SK-N-SH (cell line): ENCODE measurements around the gene FOXO4. TPM values are rescaled to one million over a fixed set of nuclear protein-coding genes. Genes with fewer than 3 reads are reported as not detected.

Source experiments
- CTCF ChIA-PET: fragments of 300-600, 350-600 bp; formaldehyde crosslinking; extraction: SDS; loops from one replicate; lab custom pipeline; 2021; lab: Yijun Ruan, JAX
- POLR2A ChIA-PET: fragments of 350-600 bp; sonication (Branson Sonifier 250); formaldehyde crosslinking; extraction: SDS; loops from one replicate; lab custom pipeline; 2020; ENCODE audit warnings: antibody characterized with exemption, inconsistent platforms; lab: Yijun Ruan, JAX
- DNase-seq: peaks from one replicate; pipeline ENCODE4 v3.0.0; 2012
- H2AFZ ChIP-seq: fragments of 200-600 bp; sonication (generic); 2 replicates; pipeline ENCODE4 v1.8.1; 2016; ENCODE audit warnings: antibody characterized with exemption, mild to moderate bottlenecking, low read depth
- H3F3A ChIP-seq: fragments of 200-600 bp; sonication (generic); replicated peaks from 2 replicates; pipeline ENCODE3; 2016; ENCODE audit warnings: antibody characterized with exemption, mild to moderate bottlenecking; ENCODE audit not compliant: insufficient read depth
- H3K27ac ChIP-seq, 2 experiments: fragments of 200-500 bp in 1 of 2; fragments of 200-600 bp in 1 of 2; sonication (Bioruptor generic) in 1 of 2; sonication (generic), shearing (Covaris generic) in 1 of 2; 2 replicates each; pipeline versions ENCODE4 v1.5.1 to v1.6.1; 2014 to 2016; ENCODE audit warnings: low read depth in 2 of 2, inconsistent platforms in 1 of 2, low read length in 1 of 2, mild to moderate bottlenecking in 1 of 2, mixed read lengths in 1 of 2
- H3K27me3 ChIP-seq: fragments of 200-600 bp; sonication (generic), shearing (Covaris generic); 2 replicates; pipeline ENCODE4 v1.6.1; 2016; ENCODE audit warnings: mixed run types; ENCODE audit not compliant: insufficient read depth
- H3K36me3 ChIP-seq, 2 experiments: fragments of 200-500 bp in 1 of 2; fragments of 200-600 bp in 1 of 2; sonication (Bioruptor generic) in 1 of 2; sonication (generic) in 1 of 2; replicated peaks in 1 of 2; 2 replicates each; pipeline versions ENCODE3 to v1.5.1; 2014 to 2016; ENCODE audit warnings: low read length in 1 of 2, mild to moderate bottlenecking in 1 of 2; ENCODE audit not compliant: insufficient read depth in 2 of 2, control insufficient read depth in 1 of 2
- H3K4me1 ChIP-seq, 2 experiments: fragments of 200-500 bp in 1 of 2; fragments of 200-600 bp in 1 of 2; sonication (Bioruptor generic) in 1 of 2; sonication (generic), shearing (Covaris generic) in 1 of 2; 2 replicates each; pipeline versions ENCODE4 v1.5.1 to v1.6.1; 2014 to 2016; ENCODE audit warnings: low read depth in 1 of 2, low read length in 1 of 2, mixed run types in 1 of 2; ENCODE audit not compliant: insufficient read depth in 2 of 2, control insufficient read depth in 1 of 2
- H3K4me2 ChIP-seq: fragments of 200-600 bp; sonication (generic), shearing (Covaris generic); 2 replicates; pipeline ENCODE4 v1.6.1; 2017; ENCODE audit warnings: mixed run types
- H3K4me3 ChIP-seq, 2 experiments: fragments of 200-500 bp in 1 of 2; fragments of 200-600 bp in 1 of 2; sonication (Bioruptor generic) in 1 of 2; sonication (generic), shearing (Covaris generic) in 1 of 2; 2 replicates each; pipeline versions ENCODE4 v1.5.1 to v1.8.1; 2014 to 2016; ENCODE audit warnings: low read depth in 2 of 2, inconsistent platforms in 1 of 2, low read length in 1 of 2, mild to moderate bottlenecking in 1 of 2, mixed read lengths in 1 of 2, moderate library complexity in 1 of 2
- H3K79me2 ChIP-seq: fragments of 200-600 bp; sonication (generic); 2 replicates; pipeline ENCODE4 v1.8.1; 2017; ENCODE audit warnings: mild to moderate bottlenecking; ENCODE audit not compliant: insufficient read depth
- H3K9ac ChIP-seq: fragments of 200-600 bp; sonication (generic); 2 replicates; pipeline ENCODE4 v1.6.1; 2017; ENCODE audit warnings: mixed run types
- H3K9me2 ChIP-seq: fragments of 200-600 bp; sonication (generic); 2 replicates; pipeline ENCODE4 v1.6.1; 2017; ENCODE audit warnings: mixed run types
- H3K9me3 ChIP-seq: fragments of 200-600 bp; sonication (generic); 2 replicates; pipeline ENCODE4 v1.6.1; 2017; ENCODE audit warnings: mixed run types, mild to moderate bottlenecking, moderate library complexity
- H4K20me1 ChIP-seq: fragments of 200-600 bp; sonication (generic); 2 replicates; pipeline ENCODE4 v1.6.1; 2017; ENCODE audit warnings: mild to moderate bottlenecking, mixed run types; ENCODE audit not compliant: insufficient read depth
- ELF1 ChIP-seq: IDR thresholded peaks from 2 replicates; pipeline ENCODE4 v1.4.0; 2012
- EZH2phosphoT487 ChIP-seq: fragments of 200-600 bp; sonication (generic); IDR thresholded peaks from 2 replicates; pipeline ENCODE4 v1.6.1; 2017; ENCODE audit warnings: low read depth, mixed run types, mild to moderate bottlenecking, antibody characterized with exemption, moderate library complexity, borderline replicate concordance
- FOSL2 ChIP-seq: IDR thresholded peaks from 2 replicates; pipeline ENCODE4 v1.4.0; 2012; ENCODE audit warnings: low read depth, mild to moderate bottlenecking, moderate library complexity, borderline replicate concordance
- FOXJ3 ChIP-seq: sonication (generic); formaldehyde crosslinking; IDR thresholded peaks from 2 replicates; pipeline ENCODE4 v1.5.1; 2020; ENCODE audit warnings: mild to moderate bottlenecking, missing genetic modification reagents
- FOXM1 ChIP-seq: IDR thresholded peaks from 2 replicates; pipeline ENCODE4 v1.4.0; 2012; ENCODE audit warnings: low read depth, mild to moderate bottlenecking
- JUND ChIP-seq: IDR thresholded peaks from 2 replicates; pipeline ENCODE4 v1.4.0; 2012
- MEF2A ChIP-seq: IDR thresholded peaks from 2 replicates; pipeline ENCODE4 v1.4.0; 2012; ENCODE audit warnings: low read depth, borderline replicate concordance
- NRF1 ChIP-seq: IDR thresholded peaks from 2 replicates; pipeline ENCODE4 v1.6.1; 2012; ENCODE audit warnings: low read depth, mild to moderate bottlenecking, low read length
- TAF1 ChIP-seq: IDR thresholded peaks from 2 replicates; pipeline ENCODE4 v1.6.1; 2012; ENCODE audit warnings: low read depth, mild to moderate bottlenecking, low read length, moderate library complexity, borderline replicate concordance
- YY1 ChIP-seq: IDR thresholded peaks from 2 replicates; pipeline ENCODE4 v1.4.0; 2012; ENCODE audit warnings: low read depth, mild to moderate bottlenecking
- WGBS: methylation state at CpG from one replicate; pipeline ENCODE4 v1.1.6; 2017; ENCODE audit warnings: low lambda C conversion rate; 5-methylcytosine and 5-hydroxymethylcytosine counted together
- polyA plus RNA-seq, 3 experiments: library from polyadenylated mRNA; depleted of rRNA; stranded (reverse); fragments of >200 nt; gene quantifications; 2 replicates each; pipeline ENCODE4 v1.2.3, GENCODE V29; 2012
- TF ChIP-seq, protein P1 (sequence below): fragments of 150-350 bp; IDR thresholded peaks from 2 replicates; pipeline ENCODE4 v1.6.1; 2016; ENCODE audit warnings: mild to moderate bottlenecking, low read depth, low read length
- TF ChIP-seq, protein P2 (sequence below): fragments of 150-350 bp; IDR thresholded peaks from 2 replicates; pipeline ENCODE4 v1.6.1; 2017; ENCODE audit warnings: antibody characterized with exemption, low read length, low read depth, borderline replicate concordance
- TF ChIP-seq, protein P3 (sequence below): IDR thresholded peaks from 2 replicates; pipeline ENCODE4 v1.4.0; 2012; ENCODE audit warnings: low read depth, borderline replicate concordance
- TF ChIP-seq, protein P4 (sequence below): fragments of 200-600 bp; sonication (generic); IDR thresholded peaks from 2 replicates; pipeline ENCODE4 v1.6.1; 2017; ENCODE audit warnings: antibody characterized with exemption, mild to moderate bottlenecking, moderate library complexity
- TF ChIP-seq, protein P5 (sequence below): IDR thresholded peaks from 2 replicates; pipeline ENCODE4 v1.4.0; 2012; ENCODE audit warnings: low read depth, borderline replicate concordance

Gene FOXO4
- polyA plus RNA-seq, 1 of the 3 experiments (the other 2 are of a cell fraction), result 1.9 TPM

DNA sequence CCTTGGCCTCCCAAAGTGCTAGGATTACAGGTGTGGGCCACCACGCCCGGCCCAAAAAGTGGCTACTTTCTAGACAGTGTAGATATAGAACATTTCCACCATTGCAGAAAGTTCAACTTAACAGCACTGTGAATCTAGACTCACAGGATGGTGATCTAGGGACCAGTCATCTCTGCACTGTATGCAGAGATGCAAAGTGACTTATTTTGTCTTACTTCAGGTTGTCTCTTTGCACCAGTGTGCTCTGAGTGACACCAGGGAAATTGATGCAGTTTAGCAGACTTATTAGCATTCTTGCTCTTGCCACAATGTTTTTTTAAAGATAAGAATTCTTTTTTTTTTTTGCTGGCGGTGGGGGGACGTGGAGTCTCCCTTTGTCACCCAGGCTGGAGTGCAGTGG, 12.8 kb upstream of the FOXO4 start (continued):
- TF ChIP-seq, protein P1, sequence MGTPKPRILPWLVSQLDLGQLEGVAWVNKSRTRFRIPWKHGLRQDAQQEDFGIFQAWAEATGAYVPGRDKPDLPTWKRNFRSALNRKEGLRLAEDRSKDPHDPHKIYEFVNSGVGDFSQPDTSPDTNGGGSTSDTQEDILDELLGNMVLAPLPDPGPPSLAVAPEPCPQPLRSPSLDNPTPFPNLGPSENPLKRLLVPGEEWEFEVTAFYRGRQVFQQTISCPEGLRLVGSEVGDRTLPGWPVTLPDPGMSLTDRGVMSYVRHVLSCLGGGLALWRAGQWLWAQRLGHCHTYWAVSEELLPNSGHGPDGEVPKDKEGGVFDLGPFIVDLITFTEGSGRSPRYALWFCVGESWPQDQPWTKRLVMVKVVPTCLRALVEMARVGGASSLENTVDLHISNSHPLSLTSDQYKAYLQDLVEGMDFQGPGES, result no peak
- no peak for TF ChIP-seq FOXM1
- no peak for TF ChIP-seq FOXJ3 (CRISPR knock-in tag)

DNA sequence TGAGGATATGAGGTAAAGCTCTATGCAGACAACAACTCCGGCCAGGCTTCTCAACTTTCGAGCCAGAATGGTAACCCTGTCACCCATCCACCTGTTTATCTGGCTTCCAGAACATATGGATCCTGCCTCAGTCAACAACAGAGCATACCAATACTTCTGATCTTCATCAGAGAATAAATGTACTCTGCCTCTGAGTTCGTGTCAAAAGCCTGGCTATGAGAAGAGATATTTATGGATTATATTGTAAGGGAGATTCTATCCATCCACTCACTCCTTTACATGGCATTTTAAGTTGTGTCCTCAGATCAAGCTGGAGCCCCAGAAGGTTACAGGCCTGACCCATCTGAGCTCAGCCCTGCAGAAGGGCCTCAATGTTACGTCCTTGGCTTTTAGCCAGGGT, 9.8 kb upstream of the FOXO4 start:
- POLR2A ChIA-PET, result no interaction called here
- H3K4me2 ChIP-seq, result no peak overlapping the region
- no peak overlapping the region for H3K4me3 ChIP-seq
- no peaks in the 10 kb centered on the region for H3F3A ChIP-seq
- WGBS, result 30% methylated on average over 4 of the region's 4 CpGs
- H2AFZ ChIP-seq, result no peak overlapping the region
- DNase-seq, result no peak
- H4K20me1 ChIP-seq, result no peaks in the 10 kb centered on the region
- H3K36me3 ChIP-seq, result no peaks in the 10 kb centered on the region
- CTCF ChIA-PET, result no interaction called here
- H3K9ac ChIP-seq, result no peak overlapping the region
- no peaks in the 10 kb centered on the region; the same call in 1 of the 2 replicates for H3K27me3 ChIP-seq
- TF ChIP-seq FOXJ3 (CRISPR knock-in tag) (no peak), TAF1 (no peak), JUND (no peak), ELF1 (no peak), EZH2phosphoT487 (no peak), YY1 (no peak), NRF1 (no peak), MEF2A (no peak), FOSL2 (no peak)
- TF ChIP-seq, protein P1, result no peak
- TF ChIP-seq, protein P2, sequence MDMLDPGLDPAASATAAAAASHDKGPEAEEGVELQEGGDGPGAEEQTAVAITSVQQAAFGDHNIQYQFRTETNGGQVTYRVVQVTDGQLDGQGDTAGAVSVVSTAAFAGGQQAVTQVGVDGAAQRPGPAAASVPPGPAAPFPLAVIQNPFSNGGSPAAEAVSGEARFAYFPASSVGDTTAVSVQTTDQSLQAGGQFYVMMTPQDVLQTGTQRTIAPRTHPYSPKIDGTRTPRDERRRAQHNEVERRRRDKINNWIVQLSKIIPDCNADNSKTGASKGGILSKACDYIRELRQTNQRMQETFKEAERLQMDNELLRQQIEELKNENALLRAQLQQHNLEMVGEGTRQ, result no peak
- TF ChIP-seq, protein P3, sequence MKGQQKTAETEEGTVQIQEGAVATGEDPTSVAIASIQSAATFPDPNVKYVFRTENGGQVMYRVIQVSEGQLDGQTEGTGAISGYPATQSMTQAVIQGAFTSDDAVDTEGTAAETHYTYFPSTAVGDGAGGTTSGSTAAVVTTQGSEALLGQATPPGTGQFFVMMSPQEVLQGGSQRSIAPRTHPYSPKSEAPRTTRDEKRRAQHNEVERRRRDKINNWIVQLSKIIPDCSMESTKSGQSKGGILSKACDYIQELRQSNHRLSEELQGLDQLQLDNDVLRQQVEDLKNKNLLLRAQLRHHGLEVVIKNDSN, result no peak
- TF ChIP-seq, protein P4, sequence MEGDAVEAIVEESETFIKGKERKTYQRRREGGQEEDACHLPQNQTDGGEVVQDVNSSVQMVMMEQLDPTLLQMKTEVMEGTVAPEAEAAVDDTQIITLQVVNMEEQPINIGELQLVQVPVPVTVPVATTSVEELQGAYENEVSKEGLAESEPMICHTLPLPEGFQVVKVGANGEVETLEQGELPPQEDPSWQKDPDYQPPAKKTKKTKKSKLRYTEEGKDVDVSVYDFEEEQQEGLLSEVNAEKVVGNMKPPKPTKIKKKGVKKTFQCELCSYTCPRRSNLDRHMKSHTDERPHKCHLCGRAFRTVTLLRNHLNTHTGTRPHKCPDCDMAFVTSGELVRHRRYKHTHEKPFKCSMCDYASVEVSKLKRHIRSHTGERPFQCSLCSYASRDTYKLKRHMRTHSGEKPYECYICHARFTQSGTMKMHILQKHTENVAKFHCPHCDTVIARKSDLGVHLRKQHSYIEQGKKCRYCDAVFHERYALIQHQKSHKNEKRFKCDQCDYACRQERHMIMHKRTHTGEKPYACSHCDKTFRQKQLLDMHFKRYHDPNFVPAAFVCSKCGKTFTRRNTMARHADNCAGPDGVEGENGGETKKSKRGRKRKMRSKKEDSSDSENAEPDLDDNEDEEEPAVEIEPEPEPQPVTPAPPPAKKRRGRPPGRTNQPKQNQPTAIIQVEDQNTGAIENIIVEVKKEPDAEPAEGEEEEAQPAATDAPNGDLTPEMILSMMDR, result no peak
- TF ChIP-seq, protein P5, sequence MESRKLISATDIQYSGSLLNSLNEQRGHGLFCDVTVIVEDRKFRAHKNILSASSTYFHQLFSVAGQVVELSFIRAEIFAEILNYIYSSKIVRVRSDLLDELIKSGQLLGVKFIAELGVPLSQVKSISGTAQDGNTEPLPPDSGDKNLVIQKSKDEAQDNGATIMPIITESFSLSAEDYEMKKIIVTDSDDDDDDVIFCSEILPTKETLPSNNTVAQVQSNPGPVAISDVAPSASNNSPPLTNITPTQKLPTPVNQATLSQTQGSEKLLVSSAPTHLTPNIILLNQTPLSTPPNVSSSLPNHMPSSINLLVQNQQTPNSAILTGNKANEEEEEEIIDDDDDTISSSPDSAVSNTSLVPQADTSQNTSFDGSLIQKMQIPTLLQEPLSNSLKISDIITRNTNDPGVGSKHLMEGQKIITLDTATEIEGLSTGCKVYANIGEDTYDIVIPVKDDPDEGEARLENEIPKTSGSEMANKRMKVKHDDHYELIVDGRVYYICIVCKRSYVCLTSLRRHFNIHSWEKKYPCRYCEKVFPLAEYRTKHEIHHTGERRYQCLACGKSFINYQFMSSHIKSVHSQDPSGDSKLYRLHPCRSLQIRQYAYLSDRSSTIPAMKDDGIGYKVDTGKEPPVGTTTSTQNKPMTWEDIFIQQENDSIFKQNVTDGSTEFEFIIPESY, result no peak
- TF ChIP-seq, all 33 proteins: peak for 0
- no peaks in the 10 kb centered on the region for H3K79me2 ChIP-seq
- no peaks in the 10 kb centered on the region for H3K9me2 ChIP-seq
- H3K4me1 ChIP-seq, result no peaks in the 10 kb centered on the region
- H3K27ac ChIP-seq, result no peak overlapping the region
- H3K9me3 ChIP-seq, result no peaks in the 10 kb centered on the region
